ENCODE measurements around the gene CHKA. TPM values are rescaled to one million over a fixed set of nuclear protein-coding genes. Genes with fewer than 3 reads are reported as not detected.

Gene CHKA
- total and polyA plus RNA-seq, 9 of the 15 experiments (the other 6 are each of a cell fraction or from before 2014, with no cell fraction given): 3.6 to 37.0 (median 30.2) TPM

DNA sequence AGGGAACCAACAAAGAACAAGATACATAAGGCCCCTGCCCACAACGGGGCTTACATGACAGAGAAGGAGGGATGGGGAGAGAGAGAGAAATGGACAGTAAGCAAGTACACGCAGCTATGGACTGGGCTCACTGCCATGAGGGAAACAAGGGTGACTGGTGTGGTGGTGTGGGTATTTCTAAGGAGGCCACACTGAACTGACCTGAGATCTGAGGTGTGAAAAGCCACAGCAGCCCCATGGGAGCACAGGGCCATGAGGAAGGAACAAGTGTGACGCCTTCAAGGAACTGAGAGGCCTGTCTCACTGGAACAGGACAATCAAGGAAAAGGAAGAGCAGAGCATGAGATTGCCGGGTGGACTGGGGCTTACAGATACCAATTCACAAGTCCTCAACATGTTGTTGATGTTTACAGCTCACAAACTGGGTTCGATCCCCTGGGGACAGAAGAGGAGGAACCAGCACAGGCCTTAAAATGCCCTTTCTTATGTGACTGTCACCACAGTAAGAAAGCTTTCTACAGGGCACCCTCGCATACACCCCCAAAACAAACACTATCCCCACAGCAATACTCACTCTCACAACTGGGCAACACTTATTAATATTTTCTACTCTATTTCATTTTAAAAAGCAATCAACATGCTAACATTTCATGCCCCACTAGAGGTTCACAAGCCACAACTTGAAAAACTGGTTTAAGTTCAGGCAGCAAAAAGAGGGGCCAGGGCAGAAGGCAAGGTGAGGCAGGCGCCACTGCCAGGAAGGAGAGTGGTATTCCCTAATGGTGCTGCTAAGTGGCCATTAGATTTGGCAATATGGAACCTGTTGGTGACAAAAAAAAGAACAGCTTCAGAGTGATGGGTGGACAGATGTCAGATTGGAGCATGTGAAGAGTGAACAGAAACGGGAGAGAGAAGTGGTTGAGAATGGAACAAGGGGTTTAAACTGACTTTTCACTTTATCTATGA, 43.3 kb downstream of the CHKA start:
- DNase-seq (ENCODE audit: extremely low read depth in 1 of 4, low spot score in 3 of 4) (no peak), ATAC-seq (no peak), FAIRE-seq (no peak)
- no peak overlapping the region for H3K4me2 ChIP-seq (ENCODE audit: insufficient read depth, low read length)
- WGBS (ENCODE audit: insufficient coverage, low coverage, missing lambda C conversion rate): 76% methylated on average over 8 of the region's 8 CpGs
- peaks cover 69% of the 10 kb centered on the region; the same call in 2 of the 3 replicates for H3K36me3 ChIP-seq (ENCODE audit: control insufficient read depth, insufficient read depth, low read length)
- ChIA-PET CTCF (ENCODE audit: low intra/inter-chr PET ratio) (interaction anchor here (0.6 to 0.7 kb wide), 2 partner anchors 66 to 136 kb away, joined by 4 read pairs; no protein-coding TSS in a partner anchor), POLR2A (interaction anchor here (0.7 to 1.4 kb wide), 4 partner anchors 35 to 1795 kb away, joined by 3 to 4 read pairs (median 3); no protein-coding TSS in a partner anchor)
- H2AFZ ChIP-seq (ENCODE audit: low read depth, low read length): no peak overlapping the region
- intact Hi-C loops (cut with micrococcal nuclease): no loop called here
- H3K4me1 ChIP-seq (replicated peaks in 1 of 2; ENCODE audit: control insufficient read depth in 2 of 2, insufficient read depth in 2 of 2, low read length in 2 of 2): no peaks in the 10 kb centered on the region
- no peak overlapping the region for H3K9ac ChIP-seq (ENCODE audit: insufficient read depth in 1 of 2, low read depth in 2 of 2, low read length in 2 of 2)
- H3K9me1 ChIP-seq (ENCODE audit: control insufficient read depth, insufficient read depth, low read length): no peaks in the 10 kb centered on the region
- no peaks in the 10 kb centered on the region for H3K27me3 ChIP-seq (ENCODE audit: control insufficient read depth in 2 of 2, insufficient read depth in 2 of 2, low read length in 2 of 2)
- no peaks in the 10 kb centered on the region for H3K79me2 ChIP-seq (ENCODE audit: control insufficient read depth, insufficient read depth, low read length)
- in situ Hi-C loops (cut with MboI): no loop called here
- H3K4me3 ChIP-seq: no peak overlapping the region
- no peaks in the 10 kb centered on the region for H3K9me3 ChIP-seq (replicated peaks; ENCODE audit: control insufficient read depth, insufficient read depth, low read depth, low read length)
- BruUV-seq (replicated peaks): no TSS peak
- no peaks in the 10 kb centered on the region for H4K20me1 ChIP-seq (replicated peaks; ENCODE audit: control insufficient read depth, insufficient read depth, low read length)
- H3K27ac ChIP-seq (ENCODE audit: extremely low read depth, low read depth, low read length): no peak overlapping the region
- TF ChIP-seq RAD51 (IDR thresholded peaks at IDR 0.05; ENCODE audit: borderline replicate concordance, low read depth): no peak
- TF ChIP-seq NFE2L1 (tag; IDR thresholded peaks at IDR 0.05; ENCODE audit: borderline replicate concordance, low read depth): no peak
- no peak for TF ChIP-seq NFXL1 (CRISPR knock-in tag; IDR thresholded peaks at IDR 0.05)
- TF ChIP-seq HNRNPH1 (optimal IDR thresholded peaks at IDR 0.05; ENCODE audit: low read depth, low read length): no peak
- TF ChIP-seq TRIM28 (IDR thresholded peaks at IDR 0.05): no peak
- TF ChIP-seq MIER1 (IDR thresholded peaks at IDR 0.05; ENCODE audit: low read depth): no peak
- TF ChIP-seq SRSF9 (IDR thresholded peaks at IDR 0.05; ENCODE audit: borderline replicate concordance, low read depth, low read length): no peak
- no peak for TF ChIP-seq ZNF174 (CRISPR knock-in tag; IDR thresholded peaks at IDR 0.05)
- no peak for TF ChIP-seq NFIX (CRISPR knock-in tag; IDR thresholded peaks at IDR 0.05; ENCODE audit: low read depth)
- no peak for TF ChIP-seq GATAD2A (IDR thresholded peaks at IDR 0.05)
- no peak for TF ChIP-seq SRF (CRISPR knock-in tag; IDR thresholded peaks at IDR 0.05)
- TF ChIP-seq KLF1 (tag; IDR thresholded peaks at IDR 0.05): no peak
- no peak for TF ChIP-seq TOE1 (IDR thresholded peaks at IDR 0.05; ENCODE audit: borderline replicate concordance)
- no peak for TF ChIP-seq TOE1 (CRISPR knock-in tag; IDR thresholded peaks at IDR 0.05; ENCODE audit: borderline replicate concordance, low read depth)
- no peak for TF ChIP-seq C11orf30 (IDR thresholded peaks at IDR 0.05; ENCODE audit: low read depth)
- no peak for TF ChIP-seq PHTF2 (CRISPR knock-in tag; IDR thresholded peaks at IDR 0.05)
